Natural killer cell (primary cell): ENCODE measurements around the gene HILPDA. TPM values are rescaled to one million over a fixed set of nuclear protein-coding genes. Genes with fewer than 3 reads are reported as not detected.
A peak's percentile ranks its signal among the peaks of the same experiment; 100 is the strongest.

Source experiments
- ATAC-seq, 3 donors: fragments of 150-1000 bp in 2 of 3; fragments of 200-7000 bp in 1 of 3; cut with Tn5 transposase; 1 replicate in 1 of 3; 2 replicates in 2 of 3; pipeline ENCODE4 v1.10.0; 2021; ENCODE audit warnings: mild to moderate bottlenecking in 2 of 3, moderate library complexity in 2 of 3
- DNase-seq, 2 donors: peaks; one replicate each; pipeline versions ENCODE4 v3.0.0 to v3.0.0-alpha.2; 2013 to 2021; ENCODE audit warnings: mixed read lengths in 1 of 2
- H3K27ac ChIP-seq: one replicate; pipeline ENCODE4 v1.5.1; 2013; ENCODE audit warnings: mild to moderate bottlenecking, low read length
- H3K27me3 ChIP-seq: one replicate; pipeline ENCODE4 v1.6.1; 2013; ENCODE audit warnings: low read length; ENCODE audit not compliant: control insufficient read depth, insufficient read depth
- H3K36me3 ChIP-seq: one replicate; pipeline ENCODE4 v1.6.1; 2013; ENCODE audit warnings: low read length; ENCODE audit not compliant: control insufficient read depth, insufficient read depth
- H3K4me1 ChIP-seq: one replicate; pipeline ENCODE4 v1.6.1; 2013; ENCODE audit warnings: low read length; ENCODE audit not compliant: control insufficient read depth, insufficient read depth
- H3K4me3 ChIP-seq: one replicate; pipeline ENCODE4 v1.5.1; 2013; ENCODE audit warnings: low read length
- H3K9me3 ChIP-seq: one replicate; pipeline ENCODE4 v1.6.1; 2013; ENCODE audit warnings: low read length; ENCODE audit not compliant: control insufficient read depth, insufficient read depth
- H3K27ac Mint-ChIP-seq, 2 donors: one replicate each; pipeline ENCODE4 v1.8.0; 2022; ENCODE audit warnings: mild to moderate bottlenecking in 2 of 2, mixed read lengths in 2 of 2, moderate library complexity in 1 of 2
- H3K27me3 Mint-ChIP-seq, 2 donors: one replicate each; pipeline ENCODE4 v1.8.0; 2022; ENCODE audit warnings: low read depth in 2 of 2, mixed read lengths in 2 of 2
- H3K36me3 Mint-ChIP-seq: one replicate; pipeline ENCODE4 v1.8.0; 2022; ENCODE audit warnings: mixed read lengths
- H3K4me1 Mint-ChIP-seq, 2 donors: one replicate each; pipeline ENCODE4 v1.8.0; 2022; ENCODE audit warnings: mixed read lengths in 2 of 2
- H3K4me3 Mint-ChIP-seq: one replicate; pipeline ENCODE4 v1.8.0; 2022; ENCODE audit warnings: mild to moderate bottlenecking, moderate library complexity, mixed read lengths
- H3K9me3 Mint-ChIP-seq, 2 donors: one replicate each; pipeline ENCODE4 v1.8.0; 2022; ENCODE audit warnings: mixed read lengths in 2 of 2
- WGBS: methylation state at CpG from one replicate; pipeline ENCODE4 v1.1.7; 2013; ENCODE audit warnings: missing lambda C conversion rate; ENCODE audit not compliant: insufficient coverage; 5-methylcytosine and 5-hydroxymethylcytosine counted together
- intact Hi-C: fragments of 100-400 bp; cut with micrococcal nuclease; formaldehyde crosslinking; loops from one replicate; pipeline ENCODE4 v1.14.2; 2022
- total RNA-seq, 4 donors: library from RNA; stranded (reverse); fragments of 120-200 nt in 1 of 4; gene quantifications; one replicate each; pipeline versions ENCODE4 v1.2.3 to v1.2.4, GENCODE V29; 2013 to 2022
- TF ChIP-seq, protein P1 (sequence below): fragments of 200-600 bp; IDR thresholded peaks from one replicate; pipeline ENCODE4 v1.8.0; 2022; ENCODE audit warnings: antibody characterized with exemption

The HILPDA gene
- total RNA-seq, 3 donors from 2014 or later (not counting 1 experiment from before 2014, with no cell fraction given) = 1.9 to 5.1 (median 2.3) TPM

DNA sequence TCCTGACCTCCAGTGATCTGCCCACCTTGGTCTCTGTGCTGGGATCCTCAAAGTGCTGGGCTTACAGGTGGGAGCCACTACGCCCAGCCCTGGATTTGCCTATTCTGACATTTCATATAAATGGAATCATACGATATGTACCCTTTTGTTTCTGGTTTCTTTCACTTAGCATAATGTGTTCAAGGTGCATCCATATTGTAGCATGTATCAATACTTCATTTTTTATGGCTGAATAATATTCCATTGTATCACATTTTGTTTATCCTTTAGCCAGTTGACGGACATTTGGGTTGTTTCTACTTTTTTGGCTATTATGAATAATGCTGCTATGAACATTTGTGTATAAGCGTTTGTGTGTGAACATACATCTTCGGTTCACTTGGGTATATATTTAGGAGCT, 4.8 kb upstream of the HILPDA start:
- no peak overlapping the region for H3K4me3 ChIP-seq
- H3K27ac Mint-ChIP-seq = no peak overlapping the region
- TF ChIP-seq, protein P1, sequence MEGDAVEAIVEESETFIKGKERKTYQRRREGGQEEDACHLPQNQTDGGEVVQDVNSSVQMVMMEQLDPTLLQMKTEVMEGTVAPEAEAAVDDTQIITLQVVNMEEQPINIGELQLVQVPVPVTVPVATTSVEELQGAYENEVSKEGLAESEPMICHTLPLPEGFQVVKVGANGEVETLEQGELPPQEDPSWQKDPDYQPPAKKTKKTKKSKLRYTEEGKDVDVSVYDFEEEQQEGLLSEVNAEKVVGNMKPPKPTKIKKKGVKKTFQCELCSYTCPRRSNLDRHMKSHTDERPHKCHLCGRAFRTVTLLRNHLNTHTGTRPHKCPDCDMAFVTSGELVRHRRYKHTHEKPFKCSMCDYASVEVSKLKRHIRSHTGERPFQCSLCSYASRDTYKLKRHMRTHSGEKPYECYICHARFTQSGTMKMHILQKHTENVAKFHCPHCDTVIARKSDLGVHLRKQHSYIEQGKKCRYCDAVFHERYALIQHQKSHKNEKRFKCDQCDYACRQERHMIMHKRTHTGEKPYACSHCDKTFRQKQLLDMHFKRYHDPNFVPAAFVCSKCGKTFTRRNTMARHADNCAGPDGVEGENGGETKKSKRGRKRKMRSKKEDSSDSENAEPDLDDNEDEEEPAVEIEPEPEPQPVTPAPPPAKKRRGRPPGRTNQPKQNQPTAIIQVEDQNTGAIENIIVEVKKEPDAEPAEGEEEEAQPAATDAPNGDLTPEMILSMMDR = no peak
- no peaks in the 10 kb centered on the region for H3K36me3 Mint-ChIP-seq
- H3K27me3 ChIP-seq = no peaks in the 10 kb centered on the region
- 100% methylated on average over 2 of the region's 5 CpGs for WGBS
- H3K9me3 ChIP-seq = no peaks in the 10 kb centered on the region
- no peak overlapping the region for H3K27ac ChIP-seq
- no peak overlapping the region for H3K4me3 Mint-ChIP-seq
- ATAC-seq (no peak), DNase-seq (no peak)
- no peaks in the 10 kb centered on the region for H3K9me3 Mint-ChIP-seq
- intact Hi-C loops = loop anchor here (10.0 kb wide), 1 partner anchor 84 kb away; no protein-coding TSS in a partner anchor
- H3K27me3 Mint-ChIP-seq = peaks cover 14 to 17% of the 10 kb centered on the region in 2 donors
- H3K4me1 Mint-ChIP-seq = peaks cover 6 to 7% of the 10 kb centered on the region in 2 donors
- H3K4me1 ChIP-seq = peaks cover 10% of the 10 kb centered on the region
- H3K36me3 ChIP-seq = no peaks in the 10 kb centered on the region

DNA sequence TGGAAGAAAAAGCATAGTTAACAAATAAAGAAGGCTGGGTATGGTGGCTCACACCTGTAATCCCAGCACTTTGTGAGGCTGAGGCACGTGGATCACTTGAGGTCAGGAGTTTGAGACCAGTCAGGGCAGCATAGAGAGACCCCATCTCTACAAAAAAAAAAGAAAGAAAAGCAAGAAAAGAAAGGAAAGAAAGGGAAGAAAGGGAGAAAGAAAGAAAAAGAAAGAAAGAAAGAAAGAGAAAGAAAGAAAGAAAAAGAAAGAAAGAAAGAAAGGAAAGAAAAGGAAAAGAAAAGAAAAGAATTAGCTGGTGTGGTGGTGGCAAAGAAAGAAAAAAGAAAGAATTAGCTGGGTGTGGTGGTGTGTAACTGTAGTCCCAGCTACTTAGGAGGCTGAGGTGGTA, 3.1 kb upstream of the HILPDA start:
- Histone ChIP-seq H3K4me3 (no peak overlapping the region), H3K27ac (no peak overlapping the region), H3K27me3 (no peaks in the 10 kb centered on the region), H3K9me3 (no peaks in the 10 kb centered on the region), H3K4me1 (peaks cover 24% of the 10 kb centered on the region), H3K36me3 (no peaks in the 10 kb centered on the region)
- no CpG with 5 or more reads among the region's 1 CpG for WGBS
- H3K27me3 Mint-ChIP-seq = peaks cover 14 to 17% of the 10 kb centered on the region in 2 donors
- H3K4me1 Mint-ChIP-seq = peaks cover 12% of the 10 kb centered on the region in 2 donors
- DNase-seq = no peak
- peak overlapping the region; percentile 1 for H3K4me3 Mint-ChIP-seq
- no peak overlapping the region for H3K27ac Mint-ChIP-seq
- no peak for ATAC-seq
- H3K9me3 Mint-ChIP-seq = no peaks in the 10 kb centered on the region
- H3K36me3 Mint-ChIP-seq = no peaks in the 10 kb centered on the region
- intact Hi-C loops = loop anchor here (10.0 kb wide), 1 partner anchor 82 kb away; no protein-coding TSS in a partner anchor
- TF ChIP-seq, protein P1 = no peak

DNA sequence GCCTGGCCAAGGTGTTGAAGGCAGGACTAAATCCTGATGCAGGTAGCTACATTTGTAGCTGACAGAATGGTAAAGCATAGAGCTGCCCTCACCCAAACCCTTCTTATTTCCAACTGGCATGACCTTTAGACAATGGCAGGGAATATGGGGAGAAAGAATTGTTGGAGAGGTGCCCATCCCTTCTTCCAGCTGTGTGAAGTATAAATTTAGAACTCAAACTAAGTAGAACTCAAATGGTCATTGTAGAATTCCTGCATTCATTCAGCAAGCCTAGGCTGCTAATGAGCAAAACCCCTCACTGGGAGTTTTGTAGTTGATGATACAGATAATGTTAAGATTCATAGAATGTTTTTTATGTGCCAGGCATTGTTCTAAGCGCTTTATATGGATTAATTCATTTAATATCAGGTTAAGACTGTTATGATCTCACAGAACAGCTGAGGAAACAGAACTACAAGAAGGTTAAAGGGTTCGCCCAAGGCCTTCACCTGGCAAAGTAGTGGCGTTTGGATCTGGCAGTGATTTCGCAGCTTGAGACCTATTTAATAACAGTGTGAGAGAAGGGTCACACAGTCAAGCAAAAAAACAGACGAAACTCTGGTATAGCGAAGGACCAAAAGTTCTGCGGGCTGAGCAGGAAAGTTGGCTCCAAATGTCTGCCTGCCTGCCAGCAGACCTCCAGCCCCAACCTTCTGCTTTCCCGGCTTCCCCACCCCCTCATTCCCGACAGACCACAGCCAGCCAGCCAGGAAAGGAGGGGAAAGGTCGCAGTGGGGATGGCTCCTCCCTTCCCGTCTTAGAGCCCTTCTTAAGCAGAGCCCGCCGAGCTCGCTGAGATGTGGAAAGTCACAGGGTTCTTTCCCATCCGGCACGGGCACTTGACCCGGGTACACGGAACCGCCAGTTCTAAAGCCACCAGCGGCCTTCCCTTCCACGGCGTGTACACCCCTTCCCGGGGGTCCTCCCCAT, 1.6 kb upstream of the HILPDA start:
- H3K27me3 ChIP-seq = no peaks in the 10 kb centered on the region
- intact Hi-C loops = loop anchor here (10.0 kb wide), 1 partner anchor 81 kb away; no protein-coding TSS in a partner anchor
- H3K9me3 ChIP-seq = no peaks in the 10 kb centered on the region
- H3K36me3 ChIP-seq = no peaks in the 10 kb centered on the region
- H3K4me3 ChIP-seq = no peak overlapping the region
- no peak for ATAC-seq
- Mint-ChIP-seq H3K27me3 (peaks cover 12 to 17% of the 10 kb centered on the region in 2 donors), H3K4me3 (peak overlapping the region; percentile 69), H3K36me3 (no peaks in the 10 kb centered on the region), H3K27ac (peak overlapping the region in 1 of 2 donors; percentile 88), H3K4me1 (peaks cover 26% of the 10 kb centered on the region in 2 donors), H3K9me3 (no peaks in the 10 kb centered on the region)
- TF ChIP-seq, protein P1 = no peak
- 92% methylated on average over 23 of the region's 23 CpGs for WGBS
- no peak for DNase-seq
- H3K4me1 ChIP-seq = peaks cover 27% of the 10 kb centered on the region
- H3K27ac ChIP-seq = no peak overlapping the region
